CD4-positive, alpha-beta T cell (primary cell): ENCODE measurements around the gene SH3RF3. TPM values are rescaled to one million over a fixed set of nuclear protein-coding genes. Genes with fewer than 3 reads are reported as not detected.

ENCODE experiments used
- ATAC-seq: fragments of 200-7000 bp; cut with Tn5 transposase; one replicate; pipeline ENCODE4 v1.10.0; 2022; ENCODE audit warnings: mild to moderate bottlenecking; ENCODE audit not compliant: poor library complexity
- CTCF ChIA-PET: fragments of 350-600 bp; sonication (Branson Sonifier 250); formaldehyde crosslinking; loops from one replicate; lab custom pipeline; 2021; ENCODE audit warnings: antibody characterized with exemption, inconsistent platforms; lab: Charles Lee
- POLR2A ChIA-PET: fragments of 350-600 bp; sonication (Branson Sonifier 250); formaldehyde crosslinking; loops from one replicate; lab custom pipeline; 2021; ENCODE audit warnings: antibody characterized with exemption, inconsistent platforms; lab: Charles Lee
- DNase-seq, 14 experiments: peaks; one replicate each; pipeline ENCODE4 v3.0.0-alpha.2; 2013 to 2020; ENCODE audit warnings: mixed read lengths in 2 of 14
- H3K27ac ChIP-seq, 2 donors: one replicate each; pipeline versions ENCODE4 v1.5.1 to v1.7.0; 2013; ENCODE audit warnings: low read length in 2 of 2, low read depth in 1 of 2, mild to moderate bottlenecking in 1 of 2
- H3K27me3 ChIP-seq, 2 experiments: 1 replicate in 1 of 2; 2 replicates in 1 of 2; pipeline versions ENCODE4 v1.6.1 to v1.7.0; 2013; ENCODE audit warnings: low read length in 2 of 2, control low read depth in 1 of 2, mild to moderate bottlenecking in 1 of 2, moderate library complexity in 1 of 2; ENCODE audit not compliant: insufficient read depth in 2 of 2, control insufficient read depth in 1 of 2
- H3K36me3 ChIP-seq: one replicate; pipeline ENCODE4 v1.6.1; 2013; ENCODE audit warnings: low read length, control low read depth; ENCODE audit not compliant: insufficient read depth
- H3K4me1 ChIP-seq: one replicate; pipeline ENCODE4 v1.6.1; 2013; ENCODE audit warnings: low read length, control low read depth; ENCODE audit not compliant: insufficient read depth
- H3K4me3 ChIP-seq: one replicate; pipeline ENCODE4 v1.5.1; 2013; ENCODE audit warnings: mild to moderate bottlenecking, low read length, moderate library complexity
- H3K9me3 ChIP-seq, 2 experiments: 1 replicate in 1 of 2; 2 replicates in 1 of 2; pipeline versions ENCODE4 v1.6.1 to v1.7.0; 2013; ENCODE audit warnings: low read length in 2 of 2, mild to moderate bottlenecking in 2 of 2, control low read depth in 1 of 2, moderate library complexity in 1 of 2; ENCODE audit not compliant: control insufficient read depth in 1 of 2, insufficient read depth in 1 of 2
- H3K27ac Mint-ChIP-seq: one replicate; pipeline ENCODE4 v1.8.0; 2020; ENCODE audit warnings: mixed read lengths
- H3K27me3 Mint-ChIP-seq: one replicate; pipeline ENCODE4 v1.8.0; 2021; ENCODE audit warnings: mixed read lengths
- H3K36me3 Mint-ChIP-seq: one replicate; pipeline ENCODE4 v1.8.0; 2021; ENCODE audit warnings: low read depth, mixed read lengths
- H3K4me1 Mint-ChIP-seq: one replicate; pipeline ENCODE4 v1.8.0; 2021; ENCODE audit warnings: low read depth, mixed read lengths
- H3K4me3 Mint-ChIP-seq: one replicate; pipeline ENCODE4 v1.8.0; 2020; ENCODE audit warnings: mild to moderate bottlenecking, mixed read lengths
- H3K9me3 Mint-ChIP-seq: one replicate; pipeline ENCODE4 v1.8.0; 2020; ENCODE audit warnings: mixed read lengths
- CTCF ChIP-seq: fragments of 200-600 bp; IDR thresholded peaks from one replicate; pipeline ENCODE4 v1.8.0; 2022; ENCODE audit warnings: antibody characterized with exemption, mild to moderate bottlenecking
- intact Hi-C, 2 experiments: fragments of 100-400 bp; cut with DNase I in 1 of 2; cut with micrococcal nuclease in 1 of 2; formaldehyde crosslinking; loops; one replicate each; pipeline versions ENCODE4 v1.15.1 to v1.9.0; 2023 to 2025; cut with DNase I, micrococcal nuclease
- polyA plus RNA-seq, 2 donors: library from polyadenylated mRNA; unstranded; fragments of 120-200 nt; gene quantifications; one replicate each; pipeline ENCODE4 v1.2.1, GENCODE V29; 2013
- total RNA-seq, 174 experiments: library from RNA in 2 of 174; stranded (reverse) in 2 of 174; gene quantifications; one replicate each; pipeline ENCODE4 v1.2.3 and lab custom pipeline; 2021 to 2026

The SH3RF3 gene
- total RNA-seq (1 to 10 TPM; 5.2 to 5.9 TPM), total RNA-seq (lab: John Stamatoyannopoulos, UW) (0.58 to 17.6 (median 4.2) reads per million in 172 experiments)
- 2.0 TPM for polyA plus RNA-seq (2013, experiment 1 of 2)
- 1.3 TPM for polyA plus RNA-seq (2013, experiment 2 of 2)

- ChIA-PET POLR2A (interaction anchor here (0.6 to 4.8 kb wide), 4 partner anchors 97 to 381 kb away, joined by 3 to 53 read pairs (median 8); no protein-coding TSS in a partner anchor), CTCF (interaction anchor here (0.9 to 2.8 kb wide), 3 partner anchors 16 to 382 kb away, joined by 3 to 15 read pairs (median 3); no protein-coding TSS in a partner anchor)
- intact Hi-C loops, result loop anchor here (1.0 to 10.0 kb wide), 8 partner anchors 16 to 381 kb away; partner anchors contain the start of gene CCDC138 (in 1 of the 2)
- Histone ChIP-seq H3K27ac (no peak within 1 kb of the TSS), H3K36me3 (no peaks in the 10 kb centered on the region), H3K4me3 (peak within 1 kb of the TSS; percentile 73), H3K9me3 (peaks cover 0 to 5% of the 10 kb centered on the region in 2 experiments), H3K4me1 (peaks cover 29% of the 10 kb centered on the region), H3K27me3 (peaks cover 4 to 19% of the 10 kb centered on the region in 2 experiments)
- H3K4me3 Mint-ChIP-seq, result peak within 1 kb of the TSS; percentile 93
- peak within 1 kb of the TSS; percentile 80 for H3K27ac Mint-ChIP-seq
- peaks cover 4% of the 10 kb centered on the region for H3K27me3 Mint-ChIP-seq
- peaks cover 4% of the 10 kb centered on the region for H3K36me3 Mint-ChIP-seq
- H3K4me1 Mint-ChIP-seq, result peaks cover 46% of the 10 kb centered on the region
- TF ChIP-seq CTCF, result no peak
- H3K9me3 Mint-ChIP-seq, result no peaks in the 10 kb centered on the region
- DNase-seq, result peak in 7 of 14 experiments; percentile 7 to 51 (median 35)
- peak; percentile 20 for ATAC-seq
Measured at GRCh38 chr2:109128616-109129355, at the start of gene SH3RF3. Gene SH3RF3 (plus strand): TSS chr2:109129205.

- Histone ChIP-seq H3K27ac (no peak overlapping the region), H3K27me3 (no peaks in the 10 kb centered on the region), H3K4me1 (no peaks in the 10 kb centered on the region), H3K36me3 (no peaks in the 10 kb centered on the region), H3K9me3 (no peaks in the 10 kb centered on the region), H3K4me3 (no peak overlapping the region)
- POLR2A ChIA-PET, result interaction anchor here (1.3 kb wide), 1 partner anchor 65 kb away, joined by 3 read pairs; no protein-coding TSS in a partner anchor
- H3K36me3 Mint-ChIP-seq, result no peaks in the 10 kb centered on the region
- CTCF ChIA-PET, result no interaction called here
- intact Hi-C loops, result no loop called here
- no peak for TF ChIP-seq CTCF
- H3K4me1 Mint-ChIP-seq, result peaks cover 7% of the 10 kb centered on the region
- H3K27me3 Mint-ChIP-seq, result no peaks in the 10 kb centered on the region
- DNase-seq, result no peak
- no peak for ATAC-seq
- H3K4me3 Mint-ChIP-seq, result no peak overlapping the region
- H3K9me3 Mint-ChIP-seq, result no peaks in the 10 kb centered on the region
- H3K27ac Mint-ChIP-seq, result no peak overlapping the region
Measured at GRCh38 chr2:109079590-109079989, 49.4 kb upstream of the SH3RF3 start.

- H3K27ac ChIP-seq, result no peak overlapping the region
- no peak overlapping the region for H3K4me3 ChIP-seq
- POLR2A ChIA-PET, result interaction anchor here (1.3 kb wide), 1 partner anchor 65 kb away, joined by 3 read pairs; no protein-coding TSS in a partner anchor
- Mint-ChIP-seq H3K27ac (no peak overlapping the region), H3K4me3 (no peak overlapping the region), H3K27me3 (no peaks in the 10 kb centered on the region), H3K36me3 (no peaks in the 10 kb centered on the region), H3K9me3 (no peaks in the 10 kb centered on the region), H3K4me1 (peaks cover 7% of the 10 kb centered on the region)
- no peaks in the 10 kb centered on the region for H3K9me3 ChIP-seq
- H3K36me3 ChIP-seq, result no peaks in the 10 kb centered on the region
- CTCF ChIA-PET, result no interaction called here
- H3K27me3 ChIP-seq, result no peaks in the 10 kb centered on the region
- TF ChIP-seq CTCF, result no peak
- no peaks in the 10 kb centered on the region for H3K4me1 ChIP-seq
- intact Hi-C loops, result no loop called here
- DNase-seq, result no peak
- no peak for ATAC-seq
Measured at GRCh38 chr2:109080109-109080508, 48.9 kb upstream of the SH3RF3 start.
